ENCODE results near the gene FAM149A. TPM values are rescaled to one million over a fixed set of nuclear protein-coding genes. Genes with fewer than 3 reads are reported as not detected.

The FAM149A gene
- total and polyA plus RNA-seq, 2 donors (not counting 1 experiment from before 2014, with no cell fraction given): 0.12 TPM; not detected in 1

DNA sequence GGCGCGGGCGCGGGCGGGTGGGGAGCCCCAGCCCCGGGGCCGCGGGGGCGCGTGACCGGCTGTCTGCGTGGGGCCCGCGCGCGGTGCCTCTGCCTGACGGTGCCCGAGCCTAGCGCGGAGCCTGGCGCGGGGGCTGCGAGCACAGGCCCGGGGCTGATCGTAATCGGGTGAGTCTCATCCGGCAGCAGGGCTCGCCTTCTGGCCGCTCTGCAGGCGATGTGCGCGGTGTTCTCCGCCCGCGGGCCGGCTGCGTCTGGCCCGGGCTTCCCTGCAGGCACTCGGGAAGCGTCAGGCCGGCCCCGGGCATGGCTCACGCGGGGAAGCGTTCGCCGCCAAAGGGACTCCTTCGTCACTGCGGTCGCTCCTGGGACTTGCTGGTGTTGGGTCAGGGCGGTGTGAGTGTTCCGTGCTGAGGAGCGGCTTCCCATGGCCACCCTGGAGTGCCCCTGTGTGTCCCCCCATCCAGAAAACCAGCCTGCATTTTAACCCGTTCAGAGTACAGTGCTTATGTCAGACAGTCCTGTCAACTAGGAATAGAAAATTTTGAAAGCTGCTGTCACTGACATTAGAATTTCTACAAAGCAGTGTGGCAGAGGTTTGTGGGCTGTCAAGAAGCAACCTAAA is 40.6 kb downstream of the FAM149A start:
- H3K9me3 Mint-ChIP-seq (ENCODE audit: insufficient read depth): no peaks in the 10 kb centered on the region
- H3K27ac ChIP-seq (ENCODE audit: low read length in 2 of 2): no peak overlapping the region
- intact Hi-C loops (cut with micrococcal nuclease): no loop called here
- POLR2A ChIA-PET: no interaction called here
- no peak overlapping the region for H3K9ac ChIP-seq (ENCODE audit: low read length)
- peak overlapping the region; percentile 53 for H3K4me2 ChIP-seq (replicated peaks; ENCODE audit: low read depth, low read length, poor library complexity, severe bottlenecking)
- peaks cover 10 to 12% of the 10 kb centered on the region in 2 donors for H3K4me1 ChIP-seq (ENCODE audit: control insufficient read depth in 2 of 2, insufficient read depth in 2 of 2, low read length in 2 of 2)
- peaks cover 41% of the 10 kb centered on the region for H3K27me3 Mint-ChIP-seq
- no peaks in the 10 kb centered on the region for H3K79me2 ChIP-seq (ENCODE audit: control insufficient read depth, insufficient read depth, low read length)
- ATAC-seq (ENCODE audit: low read depth) (no peak), DNase-seq (no peak)
- CTCF ChIA-PET: no interaction called here
- H3K4me1 Mint-ChIP-seq: peaks cover 13% of the 10 kb centered on the region
- 2% methylated on average over 49 of the region's 54 CpGs for WGBS (ENCODE audit: insufficient coverage)
- peaks cover 0 to 39% (median 25%) of the 10 kb centered on the region in 4 experiments for H3K27me3 ChIP-seq (replicated peaks in 1 of 4; ENCODE audit: control extremely low read depth in 1 of 4, control insufficient read depth in 3 of 4, insufficient read depth in 4 of 4, low read length in 3 of 4)
- no peaks in the 10 kb centered on the region for H3K36me3 ChIP-seq (replicated peaks in 1 of 2; ENCODE audit: control extremely low read depth in 1 of 2, control insufficient read depth in 1 of 2, extremely low read depth in 1 of 2, insufficient read depth in 2 of 2, low read length in 1 of 2)
- no peaks in the 10 kb centered on the region for H3K9me3 ChIP-seq (ENCODE audit: control extremely low read depth in 1 of 3, control insufficient read depth in 2 of 3, insufficient read depth in 1 of 3, low read length in 2 of 3)
- H3K4me3 ChIP-seq (ENCODE audit: control extremely low read depth in 1 of 5, extremely low read depth in 1 of 5, insufficient read depth in 1 of 5, low read depth in 2 of 5, low read length in 4 of 5): peak overlapping the region in 1 of 5 experiments; percentile 19
- H3K4me3 Mint-ChIP-seq: peak overlapping the region; percentile 66
- H2AFZ ChIP-seq (ENCODE audit: insufficient read depth, low read depth, low read length, poor library complexity, severe bottlenecking): no peak overlapping the region
- no peaks in the 10 kb centered on the region for H4K20me1 ChIP-seq (ENCODE audit: control insufficient read depth, insufficient read depth, low read length, poor library complexity, severe bottlenecking)
- no peak for TF ChIP-seq EZH2 (IDR thresholded peaks at IDR 0.05; ENCODE audit: borderline replicate concordance, insufficient read depth, low read depth, low read length, poor library complexity, severe bottlenecking)
- TF ChIP-seq, protein P1, sequence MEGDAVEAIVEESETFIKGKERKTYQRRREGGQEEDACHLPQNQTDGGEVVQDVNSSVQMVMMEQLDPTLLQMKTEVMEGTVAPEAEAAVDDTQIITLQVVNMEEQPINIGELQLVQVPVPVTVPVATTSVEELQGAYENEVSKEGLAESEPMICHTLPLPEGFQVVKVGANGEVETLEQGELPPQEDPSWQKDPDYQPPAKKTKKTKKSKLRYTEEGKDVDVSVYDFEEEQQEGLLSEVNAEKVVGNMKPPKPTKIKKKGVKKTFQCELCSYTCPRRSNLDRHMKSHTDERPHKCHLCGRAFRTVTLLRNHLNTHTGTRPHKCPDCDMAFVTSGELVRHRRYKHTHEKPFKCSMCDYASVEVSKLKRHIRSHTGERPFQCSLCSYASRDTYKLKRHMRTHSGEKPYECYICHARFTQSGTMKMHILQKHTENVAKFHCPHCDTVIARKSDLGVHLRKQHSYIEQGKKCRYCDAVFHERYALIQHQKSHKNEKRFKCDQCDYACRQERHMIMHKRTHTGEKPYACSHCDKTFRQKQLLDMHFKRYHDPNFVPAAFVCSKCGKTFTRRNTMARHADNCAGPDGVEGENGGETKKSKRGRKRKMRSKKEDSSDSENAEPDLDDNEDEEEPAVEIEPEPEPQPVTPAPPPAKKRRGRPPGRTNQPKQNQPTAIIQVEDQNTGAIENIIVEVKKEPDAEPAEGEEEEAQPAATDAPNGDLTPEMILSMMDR (IDR thresholded peaks at IDR 0.05): no peak
- no peak overlapping the region for H3K27ac Mint-ChIP-seq

DNA sequence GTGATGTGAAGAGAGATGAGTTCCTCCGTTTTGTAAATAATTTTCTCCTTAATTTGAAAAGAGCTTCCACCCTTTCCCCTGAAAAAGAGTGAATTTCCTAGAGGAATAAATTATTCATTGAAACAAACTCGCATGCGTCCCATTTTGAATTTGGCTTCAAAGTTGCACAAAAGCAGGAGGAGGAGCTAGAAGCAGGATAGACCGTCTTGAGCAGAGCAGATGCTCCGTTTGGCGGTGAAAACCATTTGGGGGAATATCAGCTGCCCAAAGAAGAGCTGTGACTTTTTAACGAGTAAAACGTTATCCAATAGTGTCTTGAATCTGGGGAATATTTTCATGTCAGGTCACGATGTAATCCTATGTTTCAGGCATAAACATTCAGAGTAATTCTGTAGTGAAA is 42.0 kb downstream of the FAM149A start:
- Histone ChIP-seq H3K9ac (ENCODE audit: low read length) (no peak overlapping the region), H3K4me1 (ENCODE audit: control insufficient read depth in 2 of 2, insufficient read depth in 2 of 2, low read length in 2 of 2) (peaks cover 10 to 12% of the 10 kb centered on the region in 2 donors), H3K79me2 (ENCODE audit: control insufficient read depth, insufficient read depth, low read length) (no peaks in the 10 kb centered on the region), H4K20me1 (ENCODE audit: control insufficient read depth, insufficient read depth, low read length, poor library complexity, severe bottlenecking) (no peaks in the 10 kb centered on the region), H3K27me3 (replicated peaks in 1 of 4; ENCODE audit: control extremely low read depth in 1 of 4, control insufficient read depth in 3 of 4, insufficient read depth in 4 of 4, low read length in 3 of 4) (peaks cover 0 to 39% (median 25%) of the 10 kb centered on the region in 4 experiments), H3K4me2 (replicated peaks; ENCODE audit: low read depth, low read length, poor library complexity, severe bottlenecking) (no peak overlapping the region), H2AFZ (ENCODE audit: insufficient read depth, low read depth, low read length, poor library complexity, severe bottlenecking) (no peak overlapping the region), H3K27ac (ENCODE audit: low read length in 2 of 2) (no peak overlapping the region), H3K36me3 (replicated peaks in 1 of 2; ENCODE audit: control extremely low read depth in 1 of 2, control insufficient read depth in 1 of 2, extremely low read depth in 1 of 2, insufficient read depth in 2 of 2, low read length in 1 of 2) (no peaks in the 10 kb centered on the region), H3K4me3 (ENCODE audit: control extremely low read depth in 1 of 5, extremely low read depth in 1 of 5, insufficient read depth in 1 of 5, low read depth in 2 of 5, low read length in 4 of 5) (no peak overlapping the region), H3K9me3 (ENCODE audit: control extremely low read depth in 1 of 3, control insufficient read depth in 2 of 3, insufficient read depth in 1 of 3, low read length in 2 of 3) (peaks cover 0 to 3% (median 0%) of the 10 kb centered on the region in 3 donors)
- no peak for TF ChIP-seq EZH2 (IDR thresholded peaks at IDR 0.05; ENCODE audit: borderline replicate concordance, insufficient read depth, low read depth, low read length, poor library complexity, severe bottlenecking)
- TF ChIP-seq, protein P1 (IDR thresholded peaks at IDR 0.05): no peak
- H3K4me1 Mint-ChIP-seq: peaks cover 13% of the 10 kb centered on the region
- no peak for DNase-seq
- intact Hi-C loops (cut with micrococcal nuclease): no loop called here
- ChIA-PET POLR2A (no interaction called here), CTCF (no interaction called here)
- H3K27me3 Mint-ChIP-seq: peaks cover 45% of the 10 kb centered on the region
- no peak overlapping the region for H3K4me3 Mint-ChIP-seq
- no peak overlapping the region for H3K27ac Mint-ChIP-seq
- H3K9me3 Mint-ChIP-seq (ENCODE audit: insufficient read depth): no peaks in the 10 kb centered on the region
- ATAC-seq (ENCODE audit: low read depth): no peak
- WGBS (ENCODE audit: insufficient coverage): 57% methylated on average over 8 of the region's 9 CpGs

Data from B cell (primary cell).